GM12891 (cell line): Measurements from ENCODE around the gene XCR1.

ENCODE experiments used
- POLR2A ChIP-seq: IDR thresholded peaks from 2 replicates; pipeline ENCODE4 v1.6.1; 2011; ENCODE audit warnings: low read depth, low read length, control low read depth
- POLR2AphosphoS5 ChIP-seq: IDR thresholded peaks from 2 replicates; pipeline ENCODE4 v1.6.1; 2011; ENCODE audit warnings: low read depth, low read length, control low read depth
- POU2F2 ChIP-seq: IDR thresholded peaks from 2 replicates; pipeline ENCODE4 v1.6.1; 2011; ENCODE audit warnings: low read depth, mild to moderate bottlenecking, control low read depth, low read length, moderate library complexity
- SPI1 ChIP-seq: IDR thresholded peaks from 2 replicates; pipeline ENCODE4 v1.6.1; 2011; ENCODE audit warnings: low read depth, low read length, control low read depth
- TAF1 ChIP-seq: IDR thresholded peaks from 2 replicates; pipeline ENCODE4 v1.6.1; 2011; ENCODE audit warnings: low read depth, low read length, control low read depth

GRCh38 chr3:45968149-45968548, 59.1 kb downstream of the XCR1 start:
- TF ChIP-seq POLR2A (no peak), POLR2AphosphoS5 (no peak), SPI1 (no peak), TAF1 (no peak), POU2F2 (no peak)
